Kidney (tissue), 14 donors: ENCODE measurements around the gene SPG21. TPM values are rescaled to one million over a fixed set of nuclear protein-coding genes. Genes with fewer than 3 reads are reported as not detected.

Source experiments
- DNase-seq, 5 donors: peaks; one replicate each; pipeline ENCODE4 v3.0.0-alpha.2; 2013 to 2020
- FAIRE-seq: peaks from 2 replicates; lab custom pipeline; 2012; peaks lifted over from hg19 to GRCh38; lab: Jason Lieb, UNC
- H3K27ac ChIP-seq, 2 donors: one replicate each; pipeline ENCODE4 v1.7.0; 2013; ENCODE audit warnings: low read depth in 2 of 2, low read length in 2 of 2, inconsistent platforms in 1 of 2
- H3K27me3 ChIP-seq: one replicate; pipeline ENCODE4 v1.7.1; 2013; ENCODE audit warnings: low read length, inconsistent platforms; ENCODE audit not compliant: control insufficient read depth, insufficient read depth
- H3K36me3 ChIP-seq, 3 donors: one replicate each; pipeline versions ENCODE4 v1.7.0 to v1.7.1; 2013; ENCODE audit warnings: low read length in 3 of 3, control low read depth in 1 of 3, inconsistent platforms in 1 of 3; ENCODE audit not compliant: insufficient read depth in 3 of 3, control insufficient read depth in 2 of 3
- H3K4me1 ChIP-seq, 3 donors: one replicate each; pipeline versions ENCODE4 v1.7.0 to v1.7.1; 2013; ENCODE audit warnings: low read length in 3 of 3, inconsistent platforms in 1 of 3, low read depth in 1 of 3; ENCODE audit not compliant: control insufficient read depth in 2 of 3, insufficient read depth in 2 of 3
- H3K4me3 ChIP-seq, 3 donors: one replicate each; pipeline versions ENCODE4 v1.7.0 to v1.8.1; 2013; ENCODE audit warnings: low read length in 3 of 3, control low read depth in 1 of 3, inconsistent platforms in 1 of 3
- H3K9ac ChIP-seq, 3 donors: one replicate each; pipeline versions ENCODE4 v1.7.0 to v1.7.1; 2013; ENCODE audit warnings: low read length in 3 of 3, control low read depth in 1 of 3, inconsistent platforms in 1 of 3
- H3K9me3 ChIP-seq, 3 donors: one replicate each; pipeline versions ENCODE4 v1.7.0 to v1.7.1; 2013; ENCODE audit warnings: low read length in 3 of 3, control low read depth in 1 of 3, inconsistent platforms in 1 of 3; ENCODE audit not compliant: control insufficient read depth in 2 of 3, insufficient read depth in 1 of 3
- CTCF ChIP-seq: IDR thresholded peaks from 3 replicates; pipeline ENCODE4 v1.5.1; 2012; ENCODE audit warnings: mild to moderate bottlenecking, moderate library complexity, borderline replicate concordance; ENCODE audit not compliant: insufficient read depth; ENCODE audit errors: extremely low read depth
- intact Hi-C: fragments of 100-400 bp; cut with DNase I; formaldehyde crosslinking; loops from one replicate; pipeline ENCODE4 v1.11.1; 2022
- polyA plus RNA-seq: library from polyadenylated mRNA; stranded (reverse); fragments of 350-450 nt; fragmentation: Illumina TruSeq; extraction: RNeasy Lipid Tissue Mini Kit (QIAGEN cat#74804); gene quantifications from one replicate; pipeline ENCODE4 v1.2.3, GENCODE V29; 2014; ENCODE audit warnings: low read depth, low replicate concordance; ENCODE audit not compliant: insufficient read depth
- total RNA-seq: library from RNA; stranded (reverse); fragmentation: NEBNext Ultra II Directional; extraction: Animal tissue kit (Norgen Biotek cat#: 25700); gene quantifications from one replicate; pipeline ENCODE4 v1.2.1, GENCODE V29; 2021
- donor health status: control.
- donor health status: control.
- donor health status: control.
- donor health status: control.
- donor health status: control.
- donor health status: DM: yes; HTN: yes; CAD: no.
- donor health status: Normal renal cell carcinoma (clear cell type).

SPG21 gene
- total and polyA plus RNA-seq, 2 donors from 2014 or later, result 82.8 to 115 TPM

DNA sequence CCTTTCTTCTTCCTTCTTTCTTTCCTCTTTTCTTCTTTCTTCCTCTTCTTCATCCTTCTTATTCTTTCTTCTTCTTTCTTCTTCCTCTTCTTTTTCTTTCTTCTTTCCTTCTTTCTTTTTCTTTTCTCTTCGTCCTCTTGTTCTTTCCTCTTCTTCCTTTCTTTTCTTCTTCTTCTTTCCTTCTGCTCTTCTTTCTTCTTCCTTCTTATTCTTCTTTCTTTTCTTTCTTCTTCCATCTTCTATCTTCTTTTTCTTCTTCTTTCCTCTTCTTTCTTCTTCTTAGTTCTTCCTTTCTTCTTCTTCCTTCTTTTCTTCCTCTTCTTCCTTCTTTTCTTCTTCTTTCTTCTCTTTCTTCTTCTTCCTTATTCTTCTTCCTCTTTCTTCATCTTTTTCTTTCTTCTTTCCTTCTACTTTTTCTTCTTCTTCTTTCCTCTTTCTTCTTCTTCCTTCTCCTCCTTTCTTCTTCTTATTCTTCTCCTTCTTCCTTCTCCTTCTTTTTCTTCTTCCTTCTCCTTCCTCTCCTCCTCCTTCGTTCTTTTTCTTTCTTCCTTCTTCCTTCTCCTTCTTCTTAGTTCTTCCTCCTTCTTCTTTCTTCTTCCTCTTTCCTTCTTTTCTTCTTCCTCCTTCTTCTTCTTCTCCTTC lies 37.8 kb downstream of the SPG21 start:
- no peak for TF ChIP-seq CTCF
- Histone ChIP-seq H3K9me3 (no peaks in the 10 kb centered on the region), H3K4me1 (no peaks in the 10 kb centered on the region), H3K36me3 (peaks cover 0 to 9% (median 2%) of the 10 kb centered on the region in 3 donors), H3K9ac (no peak overlapping the region), H3K27me3 (no peaks in the 10 kb centered on the region), H3K27ac (no peak overlapping the region), H3K4me3 (no peak overlapping the region)
- FAIRE-seq (no peak), DNase-seq (no peak)
- intact Hi-C loops, result no loop called here

GRCh38 chr15:64950888-64951287 lies 38.8 kb downstream of the SPG21 start:
- H3K27ac ChIP-seq, result no peak overlapping the region
- H3K4me3 ChIP-seq, result no peak overlapping the region
- H3K9ac ChIP-seq, result no peak overlapping the region
- FAIRE-seq, result no peak
- intact Hi-C loops, result no loop called here
- no peaks in the 10 kb centered on the region for H3K9me3 ChIP-seq
- no peaks in the 10 kb centered on the region for H3K4me1 ChIP-seq
- DNase-seq, result no peak
- H3K36me3 ChIP-seq, result peaks cover 0 to 9% (median 0%) of the 10 kb centered on the region in 3 donors
- no peaks in the 10 kb centered on the region for H3K27me3 ChIP-seq
- TF ChIP-seq CTCF, result no peak

DNA sequence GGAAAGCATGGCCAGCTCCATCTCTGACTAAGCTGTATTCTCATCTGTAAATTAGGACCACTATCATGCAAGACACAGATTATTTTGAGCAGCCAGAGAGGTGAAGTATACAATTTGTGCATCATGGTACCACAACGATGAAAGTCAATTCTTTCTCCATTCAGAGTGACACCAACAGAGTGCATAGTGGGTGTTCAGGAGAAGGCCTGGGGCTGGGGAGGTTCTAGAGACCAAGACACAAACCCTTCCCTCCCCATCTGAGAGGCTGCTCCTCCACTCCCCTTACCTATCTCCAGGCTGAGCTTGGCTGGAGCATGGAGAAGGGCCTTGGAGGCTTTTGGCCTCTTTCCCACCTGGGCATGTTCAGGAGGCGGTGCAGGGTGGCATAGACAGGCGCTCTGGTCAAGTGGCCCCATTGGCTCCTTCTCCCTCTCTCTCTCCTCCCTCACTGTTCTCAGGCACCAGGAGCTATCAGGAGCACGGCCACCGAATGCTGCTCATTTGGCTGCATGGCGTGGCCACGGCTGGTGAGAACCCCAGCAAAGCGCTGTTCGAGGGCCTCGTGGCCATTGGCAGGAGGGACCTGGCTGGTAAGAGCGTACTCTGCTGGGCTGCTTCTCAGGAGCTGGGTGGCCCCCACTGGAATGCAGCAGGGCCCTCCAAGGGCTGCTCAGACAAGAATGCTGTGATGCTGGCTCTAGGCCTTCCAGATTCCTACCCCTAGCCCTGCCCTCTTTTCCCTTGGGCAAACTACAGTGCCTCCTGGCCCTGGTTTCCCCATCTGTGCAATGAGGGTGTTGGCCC lies 40.1 kb downstream of the SPG21 start:
- DNase-seq (no peak), FAIRE-seq (no peak)
- no peak for TF ChIP-seq CTCF
- Histone ChIP-seq H3K9ac (no peak overlapping the region), H3K27ac (no peak overlapping the region), H3K27me3 (no peaks in the 10 kb centered on the region), H3K4me1 (no peaks in the 10 kb centered on the region), H3K4me3 (no peak overlapping the region), H3K9me3 (no peaks in the 10 kb centered on the region), H3K36me3 (no peaks in the 10 kb centered on the region)
- intact Hi-C loops, result no loop called here
